ENCODE results near the gene WDTC1. TPM values are rescaled to one million over a fixed set of nuclear protein-coding genes. Genes with fewer than 3 reads are reported as not detected.

The WDTC1 gene
- total RNA-seq, 2 donors from 2014 or later: 30.2 to 33.9 TPM

GRCh38 chr1:27300341-27301051, 66.1 kb downstream of the WDTC1 start:
- no peaks in the 10 kb centered on the region for H3K36me3 Mint-ChIP-seq
- no peak overlapping the region for H3K4me3 Mint-ChIP-seq
- DNase-seq (ENCODE audit: low spot score) (peak; percentile 71), ATAC-seq (peak; percentile 77 to 89)
- H3K27ac Mint-ChIP-seq: no peak overlapping the region
- H3K9me3 Mint-ChIP-seq: no peaks in the 10 kb centered on the region
- no peaks in the 10 kb centered on the region for H3K4me1 Mint-ChIP-seq (ENCODE audit: low read depth in 2 of 2)
- no peaks in the 10 kb centered on the region for H3K27me3 Mint-ChIP-seq

GRCh38 chr1:27301052-27301422, 66.6 kb downstream of the WDTC1 start:
- no peak for DNase-seq (ENCODE audit: low spot score)
- no peaks in the 10 kb centered on the region for H3K4me1 Mint-ChIP-seq (ENCODE audit: low read depth in 2 of 2)
- no peak for ATAC-seq
- H3K4me3 Mint-ChIP-seq: no peak overlapping the region
- no peak overlapping the region for H3K27ac Mint-ChIP-seq
- no peaks in the 10 kb centered on the region for H3K36me3 Mint-ChIP-seq
- no peaks in the 10 kb centered on the region for H3K27me3 Mint-ChIP-seq
- H3K9me3 Mint-ChIP-seq: no peaks in the 10 kb centered on the region

- no peaks in the 10 kb centered on the region for H3K36me3 Mint-ChIP-seq
- H3K27me3 Mint-ChIP-seq: no peaks in the 10 kb centered on the region
- no peak overlapping the region for H3K4me3 Mint-ChIP-seq
- ATAC-seq: no peak
- H3K4me1 Mint-ChIP-seq (ENCODE audit: low read depth in 2 of 2): no peaks in the 10 kb centered on the region
- no peaks in the 10 kb centered on the region for H3K9me3 Mint-ChIP-seq
- H3K27ac Mint-ChIP-seq: no peak overlapping the region
- no peak for DNase-seq (ENCODE audit: low spot score)
These were observed 67.3 kb downstream of the WDTC1 start for GRCh38 chr1:27301582-27302199.

- H3K9me3 Mint-ChIP-seq: no peaks in the 10 kb centered on the region
- H3K36me3 Mint-ChIP-seq: no peaks in the 10 kb centered on the region
- no peak for DNase-seq (ENCODE audit: low spot score)
- H3K27ac Mint-ChIP-seq: no peak overlapping the region
- ATAC-seq: no peak
- H3K27me3 Mint-ChIP-seq: no peaks in the 10 kb centered on the region
- no peak overlapping the region for H3K4me3 Mint-ChIP-seq
- no peaks in the 10 kb centered on the region for H3K4me1 Mint-ChIP-seq (ENCODE audit: low read depth in 2 of 2)
These were observed 68.2 kb downstream of the WDTC1 start for GRCh38 chr1:27302612-27303011.

- H3K36me3 Mint-ChIP-seq: no peaks in the 10 kb centered on the region
These were observed 69.1 kb downstream of the WDTC1 start for GRCh38 chr1:27303509-27303908.

GRCh38 chr1:27306071-27306470, 71.6 kb downstream of the WDTC1 start:
- H3K4me3 Mint-ChIP-seq: no peak overlapping the region
- H3K36me3 Mint-ChIP-seq: no peaks in the 10 kb centered on the region

More at GRCh38 chr1:27303509-27303908, 69.1 kb downstream of the WDTC1 start:
- ATAC-seq (no peak), DNase-seq (ENCODE audit: low spot score) (no peak)
- H3K4me3 Mint-ChIP-seq: no peak overlapping the region
- no peaks in the 10 kb centered on the region for H3K27me3 Mint-ChIP-seq
- H3K4me1 Mint-ChIP-seq (ENCODE audit: low read depth in 2 of 2): no peaks in the 10 kb centered on the region
- H3K9me3 Mint-ChIP-seq: no peaks in the 10 kb centered on the region
- H3K27ac Mint-ChIP-seq: no peak overlapping the region

GRCh38 chr1:27306892-27307761, 72.7 kb downstream of the WDTC1 start:
- no peaks in the 10 kb centered on the region for H3K27me3 Mint-ChIP-seq
- ATAC-seq (peak; percentile 11 to 12), DNase-seq (ENCODE audit: low spot score) (no peak)
- no peak overlapping the region for H3K27ac Mint-ChIP-seq
- no peaks in the 10 kb centered on the region for H3K4me1 Mint-ChIP-seq (ENCODE audit: low read depth in 2 of 2)
- H3K4me3 Mint-ChIP-seq: no peak overlapping the region
- H3K9me3 Mint-ChIP-seq: no peaks in the 10 kb centered on the region
- no peaks in the 10 kb centered on the region for H3K36me3 Mint-ChIP-seq

More at GRCh38 chr1:27306071-27306470, 71.6 kb downstream of the WDTC1 start:
- ATAC-seq: peak in 1 of 2 donors; percentile 60
- H3K27me3 Mint-ChIP-seq: no peaks in the 10 kb centered on the region
- no peaks in the 10 kb centered on the region for H3K4me1 Mint-ChIP-seq (ENCODE audit: low read depth in 2 of 2)
- DNase-seq (ENCODE audit: low spot score): no peak
- H3K27ac Mint-ChIP-seq: no peak overlapping the region
- H3K9me3 Mint-ChIP-seq: no peaks in the 10 kb centered on the region

- no peaks in the 10 kb centered on the region for H3K27me3 Mint-ChIP-seq
- no peaks in the 10 kb centered on the region for H3K36me3 Mint-ChIP-seq
These were observed 73.6 kb downstream of the WDTC1 start for GRCh38 chr1:27307874-27308598.

GRCh38 chr1:27314169-27314568, 79.7 kb downstream of the WDTC1 start:
- Mint-ChIP-seq H3K27ac (peak overlapping the region in 1 of 2 donors; percentile 33), H3K4me1 (ENCODE audit: low read depth in 2 of 2) (no peaks in the 10 kb centered on the region), H3K9me3 (no peaks in the 10 kb centered on the region), H3K4me3 (no peak overlapping the region), H3K36me3 (no peaks in the 10 kb centered on the region), H3K27me3 (peaks cover 0 to 4% of the 10 kb centered on the region in 2 donors)
- ATAC-seq: no peak
- DNase-seq (ENCODE audit: low spot score): no peak

More at GRCh38 chr1:27307874-27308598, 73.6 kb downstream of the WDTC1 start:
- ATAC-seq (no peak), DNase-seq (ENCODE audit: low spot score) (no peak)
- Mint-ChIP-seq H3K4me1 (ENCODE audit: low read depth in 2 of 2) (no peaks in the 10 kb centered on the region), H3K27ac (no peak overlapping the region), H3K4me3 (no peak overlapping the region), H3K9me3 (no peaks in the 10 kb centered on the region)

- no peak overlapping the region for H3K4me3 Mint-ChIP-seq
- no peaks in the 10 kb centered on the region for H3K36me3 Mint-ChIP-seq
- DNase-seq (ENCODE audit: low spot score) (no peak), ATAC-seq (no peak)
- H3K9me3 Mint-ChIP-seq: no peaks in the 10 kb centered on the region
- no peak overlapping the region for H3K27ac Mint-ChIP-seq
- H3K27me3 Mint-ChIP-seq: peaks cover 4 to 6% of the 10 kb centered on the region in 2 donors
- H3K4me1 Mint-ChIP-seq (ENCODE audit: low read depth in 2 of 2): no peaks in the 10 kb centered on the region
These were observed 80.3 kb downstream of the WDTC1 start for GRCh38 chr1:27314737-27315136.

- H3K4me3 Mint-ChIP-seq: no peak overlapping the region
- no peaks in the 10 kb centered on the region for H3K9me3 Mint-ChIP-seq
- H3K27ac Mint-ChIP-seq: no peak overlapping the region
- no peak for DNase-seq (ENCODE audit: low spot score)
- no peaks in the 10 kb centered on the region for H3K36me3 Mint-ChIP-seq
- peaks cover 8% of the 10 kb centered on the region in 2 donors for H3K27me3 Mint-ChIP-seq
- no peak for ATAC-seq
- H3K4me1 Mint-ChIP-seq (ENCODE audit: low read depth in 2 of 2): no peaks in the 10 kb centered on the region
These were observed 82.4 kb downstream of the WDTC1 start for GRCh38 chr1:27316860-27317259.

GRCh38 chr1:27318136-27318535, 83.7 kb downstream of the WDTC1 start:
- Mint-ChIP-seq H3K36me3 (no peaks in the 10 kb centered on the region), H3K4me3 (no peak overlapping the region), H3K27ac (no peak overlapping the region), H3K9me3 (no peaks in the 10 kb centered on the region), H3K27me3 (peaks cover 8% of the 10 kb centered on the region in 2 donors), H3K4me1 (ENCODE audit: low read depth in 2 of 2) (peaks cover 4 to 6% of the 10 kb centered on the region in 2 donors)
- peak; percentile 45 for DNase-seq (ENCODE audit: low spot score)
- no peak for ATAC-seq

- Mint-ChIP-seq H3K27me3 (peaks cover 8% of the 10 kb centered on the region in 2 donors), H3K36me3 (no peaks in the 10 kb centered on the region), H3K9me3 (no peaks in the 10 kb centered on the region), H3K27ac (no peak overlapping the region), H3K4me3 (no peak overlapping the region), H3K4me1 (ENCODE audit: low read depth in 2 of 2) (peaks cover 6 to 11% of the 10 kb centered on the region in 2 donors)
- no peak for ATAC-seq
- DNase-seq (ENCODE audit: low spot score): peak; percentile 13
These were observed 84.2 kb downstream of the WDTC1 start for GRCh38 chr1:27318596-27318995.

All from natural killer cell treated with Interleukin-12 subunit alpha and Interleukin-12 subunit beta and Interleukin-15 and Interleukin-18, amount 100 ng/mL, for 72 hours (primary cell).